T-helper 1 cell treated with Interleukin-12 subunit alpha and Interleukin-12 subunit beta and Interleukin-4 antibody, amounts not matched to agents 30 μg/mL and 1 μg/mL, for 36 hours (primary cell): ENCODE data around the gene SLC26A11.
"Not testable (repeated sequence)": the region's sequence is repeated elsewhere in the genome, so short reads cannot be mapped to it uniquely, and the experiment has no call there.

Experiments
- H3K27ac Mint-ChIP-seq: one replicate; pipeline ENCODE4 v1.8.0; 2021; ENCODE audit warnings: mild to moderate bottlenecking, mixed read lengths
- H3K27me3 Mint-ChIP-seq: one replicate; pipeline ENCODE4 v1.8.0; 2021; ENCODE audit warnings: low read depth, mixed read lengths
- H3K36me3 Mint-ChIP-seq: one replicate; pipeline ENCODE4 v1.8.0; 2021; ENCODE audit warnings: low read depth, mixed read lengths
- H3K4me1 Mint-ChIP-seq: one replicate; pipeline ENCODE4 v1.8.0; 2021; ENCODE audit warnings: low read depth, mixed read lengths
- H3K4me3 Mint-ChIP-seq: one replicate; pipeline ENCODE4 v1.8.0; 2021; ENCODE audit warnings: mild to moderate bottlenecking, moderate library complexity, mixed read lengths
- H3K9me3 Mint-ChIP-seq: one replicate; pipeline ENCODE4 v1.8.0; 2021; ENCODE audit warnings: mixed read lengths

SLC26A11 gene

DNA sequence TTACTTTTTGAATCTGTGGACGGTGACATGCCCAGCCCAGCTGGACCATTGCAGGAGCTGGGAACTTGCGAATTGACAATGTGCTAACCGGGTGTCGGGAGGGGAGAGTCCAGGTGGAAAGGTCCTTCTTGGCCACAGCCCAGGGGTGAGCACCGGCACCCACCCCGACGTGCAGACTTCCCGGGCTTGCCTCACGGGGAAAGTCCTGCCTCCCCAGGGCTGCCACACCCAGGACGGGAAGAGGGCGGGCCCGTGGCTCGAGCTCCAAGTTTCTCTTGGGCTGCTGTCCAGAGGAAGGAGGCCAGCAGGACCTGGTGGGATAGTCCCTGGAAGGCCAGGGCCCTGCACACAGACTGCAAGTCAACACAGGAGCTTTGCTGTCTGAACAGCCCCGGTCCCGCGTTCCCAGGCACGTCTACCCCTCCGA lies 32.7 kb upstream of the SLC26A11 start:
- Mint-ChIP-seq H3K4me1 (no peaks in the 10 kb centered on the region), H3K4me3 (no peak overlapping the region), H3K9me3 (no peaks in the 10 kb centered on the region), H3K36me3 (no peaks in the 10 kb centered on the region), H3K27ac (no peak overlapping the region), H3K27me3 (no peaks in the 10 kb centered on the region)

DNA sequence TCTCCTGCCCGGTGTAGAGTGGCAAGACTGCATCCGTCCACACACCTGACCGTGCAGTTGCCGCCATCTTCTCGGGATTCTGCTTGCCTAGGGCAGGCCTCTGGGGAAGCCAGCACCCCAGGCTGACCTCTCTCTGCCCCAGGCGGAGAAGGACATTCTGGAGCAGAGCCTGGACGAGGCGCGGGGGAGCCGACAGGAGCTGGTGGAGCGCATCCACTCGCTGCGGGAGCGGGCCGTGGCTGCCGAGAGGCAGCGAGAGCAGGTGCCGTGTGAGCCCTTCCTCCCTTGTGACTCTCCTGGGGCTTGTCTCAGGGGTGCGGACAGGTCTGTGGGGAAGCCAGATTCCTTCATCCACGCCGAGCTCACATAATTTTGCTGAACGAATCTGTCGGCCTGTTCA lies 30.6 kb upstream of the SLC26A11 start:
- Mint-ChIP-seq H3K9me3 (peaks cover 8% of the 10 kb centered on the region), H3K27me3 (peaks cover 8% of the 10 kb centered on the region), H3K4me1 (no peaks in the 10 kb centered on the region), H3K36me3 (peaks cover 2% of the 10 kb centered on the region), H3K27ac (no peak overlapping the region), H3K4me3 (no peak overlapping the region)

DNA sequence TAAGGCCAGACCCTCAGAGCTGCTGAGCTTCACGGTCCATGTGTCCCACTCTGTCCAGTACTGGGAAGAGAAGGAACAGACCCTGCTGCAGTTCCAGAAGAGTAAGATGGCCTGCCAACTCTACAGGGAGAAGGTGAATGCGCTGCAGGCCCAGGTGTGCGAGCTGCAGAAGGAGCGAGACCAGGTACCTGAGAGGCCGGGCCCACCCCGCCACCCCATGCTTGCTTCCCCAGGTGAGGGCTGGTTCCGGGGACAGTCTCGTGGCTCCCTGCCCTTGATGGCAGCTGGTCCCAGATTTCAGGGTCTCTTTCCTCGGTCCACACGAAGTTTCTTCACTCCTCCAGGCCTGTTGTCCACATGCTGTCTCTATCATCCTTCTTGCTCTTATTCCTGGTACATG lies 29.5 kb upstream of the SLC26A11 start:
- no peak overlapping the region for H3K27ac Mint-ChIP-seq
- H3K4me3 Mint-ChIP-seq, result no peak overlapping the region
- peaks cover 8% of the 10 kb centered on the region for H3K27me3 Mint-ChIP-seq
- H3K36me3 Mint-ChIP-seq, result peaks cover 2% of the 10 kb centered on the region
- peaks cover 8% of the 10 kb centered on the region for H3K9me3 Mint-ChIP-seq
- no peaks in the 10 kb centered on the region for H3K4me1 Mint-ChIP-seq

DNA sequence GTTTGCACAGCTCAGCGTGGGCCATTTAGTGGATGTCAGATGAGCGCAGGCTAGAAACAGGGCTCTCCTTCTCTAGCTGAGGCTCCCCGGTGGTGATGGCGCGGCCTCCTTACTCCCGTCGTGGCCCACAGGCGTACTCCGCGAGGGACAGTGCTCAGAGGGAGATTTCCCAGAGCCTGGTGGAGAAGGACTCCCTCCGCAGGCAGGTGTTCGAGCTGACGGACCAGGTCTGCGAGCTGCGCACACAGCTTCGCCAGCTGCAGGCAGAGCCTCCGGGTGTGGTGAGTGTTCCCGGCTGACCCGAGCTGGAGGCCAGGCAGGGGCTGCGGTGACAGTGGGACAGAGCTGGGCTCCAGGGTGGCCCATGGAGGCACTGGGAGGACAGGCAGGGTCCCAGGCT lies 29.0 kb upstream of the SLC26A11 start:
- H3K9me3 Mint-ChIP-seq, result peaks cover 8% of the 10 kb centered on the region
- no peak overlapping the region for H3K4me3 Mint-ChIP-seq
- peaks cover 2% of the 10 kb centered on the region for H3K36me3 Mint-ChIP-seq
- H3K27me3 Mint-ChIP-seq, result peaks cover 8% of the 10 kb centered on the region
- peaks cover 2% of the 10 kb centered on the region for H3K4me1 Mint-ChIP-seq
- no peak overlapping the region for H3K27ac Mint-ChIP-seq

DNA sequence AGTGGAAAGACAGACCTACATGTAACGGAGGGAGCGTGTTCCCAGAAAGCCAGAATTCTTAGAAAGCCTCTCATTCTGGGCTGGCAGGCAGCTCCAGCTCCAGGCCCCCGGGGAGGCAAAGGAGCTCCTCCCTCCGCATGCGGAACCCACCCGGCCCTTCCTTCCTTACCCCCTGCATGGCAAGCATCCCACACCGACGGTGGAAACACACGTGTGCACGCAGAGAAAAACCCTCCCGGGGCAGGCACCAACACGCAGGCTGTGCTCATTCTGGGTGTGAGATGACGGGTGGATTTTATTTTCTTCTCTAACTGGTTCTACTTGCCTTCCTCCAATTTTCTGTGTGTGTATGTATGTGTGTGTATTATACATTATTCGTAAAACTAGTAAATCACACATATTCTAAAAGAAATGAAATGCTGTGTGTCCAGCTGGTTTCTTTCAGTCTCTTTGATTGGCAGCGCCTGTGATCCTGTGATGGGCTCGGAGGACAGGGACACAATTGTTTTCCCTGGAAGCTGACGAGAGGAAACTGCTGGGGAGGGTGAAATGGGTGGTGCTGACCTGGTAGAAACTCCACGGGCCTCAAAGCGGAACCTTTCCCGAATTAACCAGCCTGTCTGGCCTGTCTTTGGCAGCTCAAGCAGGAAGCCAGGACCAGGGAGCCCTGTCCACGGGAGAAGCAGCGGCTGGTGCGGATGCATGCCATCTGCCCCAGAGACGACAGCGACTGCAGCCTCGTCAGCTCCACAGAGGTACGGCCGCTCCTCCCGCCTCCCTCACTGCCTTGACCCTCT lies 28.2 kb upstream of the SLC26A11 start:
- Mint-ChIP-seq H3K27me3 (peaks cover 8% of the 10 kb centered on the region), H3K27ac (no peak overlapping the region), H3K4me3 (no peak overlapping the region), H3K36me3 (peaks cover 2% of the 10 kb centered on the region), H3K9me3 (peaks cover 8% of the 10 kb centered on the region), H3K4me1 (peaks cover 2% of the 10 kb centered on the region)

DNA sequence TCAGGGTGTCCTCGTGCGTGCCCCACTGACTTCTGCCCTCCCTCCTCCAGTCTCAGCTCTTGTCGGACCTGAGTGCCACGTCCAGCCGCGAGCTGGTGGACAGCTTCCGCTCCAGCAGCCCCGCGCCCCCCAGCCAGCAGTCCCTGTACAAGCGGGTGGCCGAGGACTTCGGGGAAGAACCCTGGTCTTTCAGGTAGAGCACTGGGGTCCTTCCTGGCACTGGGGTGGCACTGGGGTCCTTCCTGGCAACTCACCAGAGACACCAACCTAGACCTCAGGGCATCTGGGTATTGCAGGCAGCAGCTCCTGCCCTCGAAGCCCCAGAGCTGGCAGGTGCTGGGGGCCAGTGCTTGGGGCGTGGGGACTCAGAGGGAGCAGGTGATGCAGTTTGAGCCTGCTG lies 25.1 kb upstream of the SLC26A11 start:
- Mint-ChIP-seq H3K27me3 (peaks cover 8% of the 10 kb centered on the region), H3K27ac (no peak overlapping the region), H3K4me1 (peaks cover 2% of the 10 kb centered on the region), H3K9me3 (peaks cover 8% of the 10 kb centered on the region), H3K4me3 (no peak overlapping the region), H3K36me3 (peaks cover 2% of the 10 kb centered on the region)

DNA sequence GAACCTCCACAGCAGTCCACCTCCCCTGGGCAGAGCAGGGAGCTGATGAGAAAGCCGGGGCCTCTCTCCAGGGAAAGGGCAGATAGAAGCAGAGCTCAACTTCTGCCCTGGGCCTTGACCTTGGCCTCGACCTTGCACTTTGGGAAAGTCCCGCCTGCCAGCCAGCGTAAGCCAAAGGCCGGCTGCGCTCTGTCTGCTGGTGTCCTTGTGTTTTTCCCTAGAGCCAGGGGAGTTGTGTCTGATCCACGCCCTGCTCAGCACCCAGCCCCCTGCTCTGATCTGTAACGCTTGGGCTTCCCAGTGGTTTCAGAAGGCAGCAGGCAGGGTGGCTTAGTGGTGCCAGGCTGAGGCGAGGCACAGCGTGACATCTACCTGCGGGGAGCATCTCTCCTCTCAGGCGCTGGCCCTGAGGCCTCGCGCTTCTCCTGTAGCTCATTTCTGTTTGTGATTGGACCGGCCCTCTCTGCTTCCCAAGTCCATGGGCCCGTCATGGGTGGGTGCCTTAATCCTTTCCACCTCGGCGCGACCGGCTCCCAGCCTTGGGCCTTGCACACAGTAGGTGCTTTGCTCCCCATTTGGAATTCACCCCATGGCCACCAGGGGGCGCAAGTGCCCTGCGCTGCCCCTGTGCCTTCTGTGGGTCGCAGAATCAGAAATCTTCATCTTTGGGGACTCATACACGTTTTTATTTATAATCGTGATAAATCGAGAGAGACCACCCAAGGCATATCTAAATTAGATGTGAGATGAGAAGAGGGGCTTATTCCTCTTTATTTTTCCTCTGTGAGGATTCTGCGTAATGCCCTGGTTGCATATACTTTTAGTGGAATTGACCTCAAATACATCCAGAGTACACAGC lies 24.3 kb upstream of the SLC26A11 start:
- Mint-ChIP-seq H3K4me3 (no peak overlapping the region), H3K27ac (no peak overlapping the region), H3K27me3 (peaks cover 8% of the 10 kb centered on the region), H3K36me3 (peaks cover 2% of the 10 kb centered on the region), H3K9me3 (peaks cover 8% of the 10 kb centered on the region), H3K4me1 (peaks cover 2% of the 10 kb centered on the region)

DNA sequence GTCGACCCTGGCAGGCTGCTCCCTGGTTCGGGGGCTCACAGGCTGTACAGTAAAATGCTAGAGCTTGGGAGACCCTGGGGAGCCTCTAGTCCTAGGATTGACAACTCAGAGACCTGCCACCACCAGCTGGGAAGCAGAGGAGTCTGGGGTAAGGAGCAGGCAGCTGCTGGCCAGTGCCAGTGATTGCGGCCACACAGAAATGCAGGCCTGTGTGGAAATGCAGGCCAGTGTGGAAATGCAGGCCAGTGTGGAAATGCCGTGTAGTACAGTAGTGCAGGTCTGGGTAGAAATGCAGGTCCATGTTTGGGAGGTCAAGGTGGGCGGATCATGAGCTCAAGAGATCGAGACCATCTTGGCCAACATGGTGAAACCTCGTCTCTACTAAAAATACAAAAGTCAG lies 23.6 kb upstream of the SLC26A11 start:
- Mint-ChIP-seq H3K27ac (no peak overlapping the region), H3K4me1 (peaks cover 2% of the 10 kb centered on the region), H3K4me3 (no peak overlapping the region), H3K9me3 (peaks cover 8% of the 10 kb centered on the region), H3K36me3 (peaks cover 2% of the 10 kb centered on the region), H3K27me3 (peaks cover 8% of the 10 kb centered on the region)

DNA sequence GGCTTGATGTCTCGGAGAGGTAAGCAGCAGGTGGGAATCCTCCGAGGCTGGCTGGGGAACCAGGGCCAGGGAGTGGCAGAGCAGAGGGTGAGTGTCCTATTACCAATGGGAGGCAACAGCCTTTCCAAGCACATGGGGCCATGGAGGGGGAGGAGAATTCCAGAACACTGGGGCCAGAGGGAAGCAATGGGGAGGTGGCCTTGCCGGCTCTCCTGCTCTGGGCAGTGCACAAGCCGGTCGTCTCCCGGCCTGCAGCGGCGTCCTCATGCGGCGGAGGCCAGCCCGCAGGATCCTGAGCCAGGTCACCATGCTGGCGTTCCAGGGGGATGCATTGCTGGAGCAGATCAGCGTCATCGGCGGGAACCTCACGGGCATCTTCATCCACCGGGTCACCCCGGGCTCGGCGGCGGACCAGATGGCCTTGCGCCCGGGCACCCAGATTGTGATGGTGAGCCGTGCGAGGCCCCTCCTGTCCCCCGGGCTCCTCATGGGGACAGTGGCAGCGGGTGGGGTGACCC lies 22.0 kb upstream of the SLC26A11 start:
- H3K27me3 Mint-ChIP-seq, result peaks cover 8% of the 10 kb centered on the region
- H3K4me1 Mint-ChIP-seq, result peaks cover 2% of the 10 kb centered on the region
- H3K4me3 Mint-ChIP-seq, result no peak overlapping the region
- peaks cover 8% of the 10 kb centered on the region for H3K9me3 Mint-ChIP-seq
- H3K27ac Mint-ChIP-seq, result no peak overlapping the region
- H3K36me3 Mint-ChIP-seq, result peaks cover 2% of the 10 kb centered on the region

DNA sequence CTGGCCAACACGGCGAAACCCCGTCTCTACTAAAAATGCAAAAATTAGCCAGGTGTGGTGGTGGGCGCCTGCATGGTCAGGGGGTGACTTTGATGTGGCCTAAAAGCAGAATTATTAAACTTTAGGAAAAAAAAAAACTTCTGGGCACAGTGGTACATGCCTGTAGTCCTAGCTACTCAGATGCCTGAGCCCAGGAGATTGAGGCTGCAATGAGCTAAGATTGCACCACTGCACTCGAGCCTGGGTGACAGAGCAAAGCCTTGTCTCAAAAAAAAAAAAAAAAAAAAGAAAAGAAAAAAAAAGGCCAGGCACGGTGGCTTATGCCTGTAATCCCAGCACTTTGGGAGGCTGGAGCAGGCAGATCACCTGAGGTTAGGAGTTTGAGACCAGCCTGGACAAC lies 20.9 kb upstream of the SLC26A11 start:
- H3K4me3 Mint-ChIP-seq, H3K27me3 Mint-ChIP-seq, H3K36me3 Mint-ChIP-seq, H3K9me3 Mint-ChIP-seq, H3K4me1 Mint-ChIP-seq, H3K27ac Mint-ChIP-seq: not testable (repeated sequence)

DNA sequence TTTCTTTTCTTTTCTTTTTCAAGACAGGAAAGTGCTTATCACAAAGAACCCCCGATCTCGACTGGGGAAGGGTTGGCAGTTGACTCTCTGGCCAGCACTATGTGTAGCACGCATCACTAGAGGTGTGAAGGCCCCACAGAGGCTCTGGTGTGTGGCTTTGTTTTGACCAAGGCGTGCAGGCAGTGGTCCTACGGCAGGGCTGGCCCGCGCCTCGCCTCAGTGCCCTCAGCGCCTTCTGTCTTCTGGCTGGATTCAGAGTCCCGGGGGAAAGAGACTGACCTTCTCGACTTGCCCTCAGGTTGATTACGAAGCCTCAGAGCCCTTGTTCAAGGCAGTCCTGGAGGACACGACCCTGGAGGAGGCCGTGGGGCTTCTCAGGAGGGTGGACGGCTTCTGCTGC lies 18.8 kb upstream of the SLC26A11 start:
- Mint-ChIP-seq H3K4me1 (no peaks in the 10 kb centered on the region), H3K36me3 (peaks cover 3% of the 10 kb centered on the region), H3K27ac (no peak overlapping the region), H3K27me3 (no peaks in the 10 kb centered on the region), H3K9me3 (no peaks in the 10 kb centered on the region), H3K4me3 (no peak overlapping the region)

DNA sequence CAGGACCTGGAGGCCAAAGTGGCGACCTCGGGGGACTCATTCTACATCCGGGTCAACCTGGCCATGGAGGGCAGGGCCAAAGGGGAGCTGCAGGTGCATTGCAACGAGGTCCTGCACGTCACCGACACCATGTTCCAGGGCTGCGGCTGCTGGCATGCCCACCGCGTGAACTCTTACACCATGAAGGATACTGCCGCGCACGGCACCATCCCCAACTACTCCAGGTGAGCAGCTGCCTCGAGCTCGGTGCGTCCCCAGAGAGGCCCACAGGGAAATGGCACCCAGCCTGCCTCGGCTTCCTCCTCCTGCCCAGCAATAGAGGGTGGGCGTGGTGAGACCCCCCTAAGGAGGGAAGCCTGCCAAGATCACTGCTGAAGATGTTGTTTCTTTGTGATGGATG lies 18.0 kb upstream of the SLC26A11 start:
- no peak overlapping the region for H3K4me3 Mint-ChIP-seq
- H3K4me1 Mint-ChIP-seq, result no peaks in the 10 kb centered on the region
- no peak overlapping the region for H3K27ac Mint-ChIP-seq
- no peaks in the 10 kb centered on the region for H3K27me3 Mint-ChIP-seq
- peaks cover 3% of the 10 kb centered on the region for H3K36me3 Mint-ChIP-seq
- H3K9me3 Mint-ChIP-seq, result no peaks in the 10 kb centered on the region

DNA sequence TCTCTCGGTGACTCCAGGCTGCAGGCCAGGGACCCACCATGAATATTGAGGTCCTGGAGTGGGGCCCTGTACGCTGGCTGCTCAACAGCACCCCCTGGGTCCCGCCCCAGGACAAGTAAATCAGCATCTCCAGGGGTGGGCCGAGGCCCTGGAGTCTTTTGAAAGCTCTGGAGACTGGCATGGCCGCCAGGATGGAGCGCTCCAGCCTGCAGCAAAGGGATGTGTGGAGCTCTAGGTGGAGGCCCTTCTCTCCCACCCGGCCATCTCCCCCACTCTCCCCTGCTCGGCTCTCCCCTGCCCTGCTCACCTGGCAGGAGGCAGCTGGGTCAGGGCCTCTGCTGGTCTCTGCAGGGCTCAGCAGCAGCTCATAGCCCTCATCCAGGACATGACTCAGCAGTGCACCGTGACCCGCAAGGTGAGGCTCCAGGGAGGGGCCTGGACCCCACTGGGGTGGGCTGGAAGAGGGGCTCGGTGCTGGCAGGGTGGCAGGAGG lies 16.7 kb upstream of the SLC26A11 start:
- Mint-ChIP-seq H3K9me3 (no peaks in the 10 kb centered on the region), H3K4me1 (no peaks in the 10 kb centered on the region), H3K36me3 (peaks cover 3% of the 10 kb centered on the region), H3K27me3 (no peaks in the 10 kb centered on the region), H3K27ac (no peak overlapping the region), H3K4me3 (no peak overlapping the region)

DNA sequence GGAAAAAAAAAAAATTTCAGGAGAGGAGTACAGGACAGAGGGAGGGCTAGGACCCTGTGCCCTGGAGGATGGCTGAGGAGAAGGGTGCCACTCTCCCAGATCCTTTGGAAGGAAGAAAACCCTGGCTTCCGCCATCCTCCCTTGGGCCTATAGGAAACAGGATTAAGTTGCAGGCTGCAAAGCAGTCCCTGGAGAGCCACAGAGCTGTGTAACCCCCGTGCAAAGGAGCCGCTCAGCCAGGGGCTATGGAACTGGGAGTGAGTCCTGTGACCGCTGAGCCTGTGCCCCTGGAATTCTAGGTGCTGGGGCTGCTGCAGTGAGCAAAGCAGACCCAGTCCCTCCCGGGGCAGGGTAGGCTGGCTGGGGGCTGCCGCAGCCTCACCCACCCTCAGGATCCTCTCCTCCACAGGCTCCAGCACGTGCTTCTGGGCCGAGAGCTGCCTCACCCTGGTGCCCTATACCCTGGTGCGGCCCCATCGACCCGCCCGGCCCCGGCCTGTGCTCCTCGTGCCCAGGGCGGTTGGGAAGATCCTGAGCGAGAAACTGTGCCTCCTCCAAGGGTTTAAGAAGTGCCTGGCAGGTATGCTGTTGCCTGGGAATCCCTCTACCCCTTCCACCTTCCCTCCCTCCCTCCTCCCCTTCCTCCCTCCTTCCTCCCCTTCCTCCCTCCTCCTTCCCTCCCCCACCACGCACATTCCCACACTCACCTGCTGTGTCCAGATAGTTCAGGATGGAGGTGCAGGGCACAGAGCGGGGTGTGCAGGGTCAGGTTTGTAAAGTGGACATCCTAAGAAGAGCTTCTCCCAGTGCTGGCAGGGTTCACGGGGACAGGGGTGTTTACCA lies 15.4 kb upstream of the SLC26A11 start:
- Mint-ChIP-seq H3K27ac (no peak overlapping the region), H3K4me3 (no peak overlapping the region), H3K9me3 (no peaks in the 10 kb centered on the region), H3K27me3 (no peaks in the 10 kb centered on the region), H3K4me1 (no peaks in the 10 kb centered on the region), H3K36me3 (peaks cover 3% of the 10 kb centered on the region)
